Measurements from ENCODE around the gene RAB4A. TPM values are rescaled to one million over a fixed set of nuclear protein-coding genes. Genes with fewer than 3 reads are reported as not detected.

Gene RAB4A
- total and polyA plus RNA-seq, 2 of the 13 experiments (the other 11 are each of a cell fraction or from before 2014, with no cell fraction given): 56.0 to 80.1 TPM

DNA sequence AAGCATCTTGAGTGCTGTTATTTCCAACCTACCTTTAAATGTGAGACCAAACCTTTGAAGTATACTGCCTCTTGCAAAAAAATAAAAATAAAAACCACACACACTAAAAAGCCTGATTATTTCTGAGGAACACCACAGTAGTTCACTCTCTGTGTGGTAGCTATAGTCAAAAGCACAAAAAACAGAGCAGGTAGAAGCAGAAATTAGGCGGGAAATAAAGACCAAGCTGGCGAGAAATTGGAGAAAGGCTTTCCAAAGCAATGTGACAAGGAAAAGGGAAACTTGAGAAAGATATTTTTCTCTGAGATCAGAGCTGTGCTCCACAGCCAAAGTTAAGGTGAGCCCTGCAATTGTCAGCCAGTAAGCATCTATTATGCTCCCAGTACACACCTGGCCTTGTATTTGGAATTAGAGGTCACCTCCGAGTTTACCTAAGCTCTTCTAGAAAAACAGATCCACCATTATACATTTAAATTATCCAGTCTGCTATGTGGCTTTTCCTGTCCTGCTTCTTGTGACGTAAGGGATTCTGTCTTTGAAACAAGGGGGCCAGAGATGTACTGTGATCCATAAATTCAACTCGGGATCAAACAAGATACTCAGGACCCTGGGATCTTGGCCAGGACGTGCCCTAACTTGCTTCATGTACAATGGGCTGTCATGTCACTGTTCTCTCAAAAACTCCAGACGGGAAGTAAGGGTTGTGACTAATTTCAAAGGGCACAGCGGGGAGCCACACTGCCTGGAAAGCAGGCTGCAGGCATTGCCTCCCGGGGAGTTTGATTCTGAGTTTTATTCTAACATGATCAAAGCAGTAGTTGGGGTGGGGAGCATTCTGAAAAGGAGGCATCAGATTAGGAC is 39.8 kb upstream of the RAB4A start:
- Histone ChIP-seq H3K4me2 (ENCODE audit: low read depth, low read length) (peak overlapping the region; percentile 77), H3K36me3 (replicated peaks in 1 of 2; ENCODE audit: control insufficient read depth in 1 of 2, insufficient read depth in 2 of 2, low read length in 2 of 2) (no peaks in the 10 kb centered on the region), H3K4me1 (ENCODE audit: insufficient read depth, low read length) (peaks cover 56% of the 10 kb centered on the region), H3K4me3 (replicated peaks in 1 of 3; ENCODE audit: insufficient read depth in 1 of 3, low read depth in 2 of 3, low read length in 3 of 3) (0 out of 6 replicates have a peak overlapping the region, but pooled peaks of 1 of the 3 experiments have one; percentile 3), H2AFZ (ENCODE audit: low read length) (no peak overlapping the region), H4K20me1 (ENCODE audit: insufficient read depth, low read length) (no peaks in the 10 kb centered on the region), H3K27ac (ENCODE audit: extremely low read length, insufficient read depth, low read length) (no peak overlapping the region), H3K79me2 (ENCODE audit: insufficient read depth, low read length) (no peaks in the 10 kb centered on the region), H3K9ac (ENCODE audit: insufficient read depth, low read depth, low read length) (peak overlapping the region; percentile 4; the same call in 1 of the 2 replicates), H3K9me3 (ENCODE audit: low read length) (no peaks in the 10 kb centered on the region), H3K27me3 (ENCODE audit: control insufficient read depth in 1 of 2, insufficient read depth in 2 of 2, low read length in 2 of 2) (0 out of 5 replicates have a peak, but pooled peaks cover 1 to 6% of the 10 kb centered on the region in 2 experiments)
- TF ChIP-seq ZKSCAN8 (CRISPR knock-in tag; IDR thresholded peaks at IDR 0.05; ENCODE audit: borderline replicate concordance) (peak; percentile 81), CREB1 (IDR thresholded peaks at IDR 0.05) (peak; percentile 4; the same call in 1 of the 2 replicates), CREB1 (CRISPR knock-in tag; IDR thresholded peaks at IDR 0.05) (no peak)
- TF ChIP-seq, protein P1, sequence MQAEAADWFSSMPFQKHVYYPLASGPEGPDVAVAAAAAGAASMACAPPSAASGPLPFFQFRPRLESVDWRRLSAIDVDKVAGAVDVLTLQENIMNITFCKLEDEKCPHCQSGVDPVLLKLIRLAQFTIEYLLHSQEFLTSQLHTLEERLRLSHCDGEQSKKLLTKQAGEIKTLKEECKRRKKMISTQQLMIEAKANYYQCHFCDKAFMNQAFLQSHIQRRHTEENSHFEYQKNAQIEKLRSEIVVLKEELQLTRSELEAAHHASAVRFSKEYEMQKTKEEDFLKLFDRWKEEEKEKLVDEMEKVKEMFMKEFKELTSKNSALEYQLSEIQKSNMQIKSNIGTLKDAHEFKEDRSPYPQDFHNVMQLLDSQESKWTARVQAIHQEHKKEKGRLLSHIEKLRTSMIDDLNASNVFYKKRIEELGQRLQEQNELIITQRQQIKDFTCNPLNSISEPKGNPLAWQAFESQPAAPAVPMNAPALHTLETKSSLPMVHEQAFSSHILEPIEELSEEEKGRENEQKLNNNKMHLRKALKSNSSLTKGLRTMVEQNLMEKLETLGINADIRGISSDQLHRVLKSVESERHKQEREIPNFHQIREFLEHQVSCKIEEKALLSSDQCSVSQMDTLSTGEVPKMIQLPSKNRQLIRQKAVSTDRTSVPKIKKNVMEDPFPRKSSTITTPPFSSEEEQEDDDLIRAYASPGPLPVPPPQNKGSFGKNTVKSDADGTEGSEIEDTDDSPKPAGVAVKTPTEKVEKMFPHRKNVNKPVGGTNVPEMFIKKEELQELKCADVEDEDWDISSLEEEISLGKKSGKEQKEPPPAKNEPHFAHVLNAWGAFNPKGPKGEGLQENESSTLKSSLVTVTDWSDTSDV (CRISPR knock-in tag; IDR thresholded peaks at IDR 0.05): no peak
- TF ChIP-seq, protein P2, sequence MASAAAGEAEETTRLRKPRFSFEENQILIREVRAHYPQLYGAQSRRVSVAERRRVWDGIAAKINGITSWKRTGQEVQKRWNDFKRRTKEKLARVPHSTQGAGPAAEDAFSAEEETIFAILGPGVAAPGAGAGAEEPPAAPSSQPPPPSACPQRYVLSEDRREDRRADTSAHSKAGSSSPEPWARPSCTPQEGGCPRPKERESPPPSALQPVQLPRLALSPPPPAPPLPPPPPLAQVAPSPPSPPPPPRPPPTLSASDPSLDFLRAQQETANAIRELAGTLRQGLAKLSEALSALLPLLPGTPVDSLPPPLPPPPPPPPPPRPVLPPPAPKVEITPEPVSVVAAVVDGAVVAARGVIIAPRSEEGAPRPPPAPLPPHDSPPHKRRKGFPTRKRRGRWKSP (CRISPR knock-in tag; IDR thresholded peaks at IDR 0.05): no peak
- WGBS (ENCODE audit: low lambda C conversion rate): 30% methylated on average over 9 of the region's 9 CpGs
- intact Hi-C loops (cut with micrococcal nuclease; ENCODE audit: unreplicated experiment): loop anchor here (2.0 kb wide), 1 partner anchor 538 kb away; no protein-coding TSS in a partner anchor
- in situ Hi-C loops (cut with HindIII; ENCODE audit: extremely low pct_ligation_motif_present, low pct_unique_long_range_greater_than_20kb): loop anchor here (10.0 kb wide), 1 partner anchor 536 kb away; no protein-coding TSS in a partner anchor
- FAIRE-seq (no peak), ATAC-seq (no peak), DNase-seq (ENCODE audit: low spot score) (no peak)
- POLR2A ChIA-PET: interaction anchor here (1.4 to 2.5 kb wide), 4 partner anchors 10 to 567 kb away, joined by 4 to 9 read pairs (median 6); no protein-coding TSS in a partner anchor
- CTCF ChIA-PET (ENCODE audit: low intra/inter-chr PET ratio, low total read pairs): no interaction called here
- no TSS peak for BruUV-seq (replicated peaks)

Measured in HepG2 (cell line).